Heart left ventricle (tissue), 13 donors: Measurements from ENCODE around the gene RTRAF.

Experiments used
- CTCF ChIP-seq, 12 donors: fragments of 200-600 bp; sonication (generic) in 4 of 12; IDR thresholded peaks; one replicate each; pipeline versions ENCODE4 v1.5.0 to v1.8.0; 2018 to 2022; ENCODE audit warnings: antibody characterized with exemption in 12 of 12, mild to moderate bottlenecking in 5 of 12
- POLR2A ChIP-seq, 2 donors: fragments of 450-650 bp; IDR thresholded peaks; one replicate each; pipeline ENCODE4 v1.6.1; 2017; ENCODE audit warnings: antibody characterized with exemption in 2 of 2, mild to moderate bottlenecking in 2 of 2, moderate library complexity in 2 of 2
- donor health status: ischemic (EF 13 %, LVEDD 7.1; RV severe dilation, severe dysfunction).
- donor health status: DM: no; HTN: yes; CAD: no.
- donor health status: DM: no; HTN: no; CAD: no.
- donor health status: ischemic (EF 25% LVEDD 6.9; RV normal size, moderate dysfunction).
- donor health status: ischemic (EF 25% LVEDD 5.7; RV mildly dilated, moderate dysfunction).
- donor health status: ischemic (EF 35%, LVEDD 5.7; RV mildly dilated, moderate dysfunction).
- donor health status: nonischemic (EF 11% LVEDD 7.7; RV severe dilation, severe dysfunction).
- donor health status: DM: yes; HTN: yes; CAD: no.
- donor health status: PGD.
- donor health status: ischemic (EF 29% LVEDD 5.4; RV normal size, mild dysfunction).
- donor health status: nonischemic (EF 23%, LVEDD 6.1; RV moderate dilation, normal function).

GRCh38 chr14:51942971-51943370 is 46.4 kb upstream of the RTRAF start:
- no peak for TF ChIP-seq CTCF (IDR thresholded peaks at IDR 0.05)
- TF ChIP-seq POLR2A (IDR thresholded peaks at IDR 0.05), result no peak
